PFSK-1 (cell line): ENCODE results near the gene EXOC4.

Source experiments
- FOXP2 ChIP-seq: optimal IDR thresholded peaks from 2 replicates; pipeline ENCODE3; 2011; ENCODE audit warnings: borderline replicate concordance, control low read depth, inconsistent platforms; ENCODE audit not compliant: insufficient read depth; ENCODE audit errors: extremely low read length, extremely low read depth
- TAF1 ChIP-seq: IDR thresholded peaks from 2 replicates; pipeline ENCODE4 v1.6.1; 2012; ENCODE audit warnings: low read length, control low read depth, borderline replicate concordance; ENCODE audit not compliant: insufficient read depth
- TF ChIP-seq, protein P1 (sequence below), 2 experiments: IDR thresholded peaks; 2 replicates each; pipeline versions ENCODE4 v1.6.1 to v1.8.0; 2011 to 2012; ENCODE audit warnings: low read depth in 2 of 2, low read length in 2 of 2, control low read depth in 1 of 2, inconsistent platforms in 1 of 2, mild to moderate bottlenecking in 1 of 2, moderate library complexity in 1 of 2; ENCODE audit not compliant: insufficient read depth in 1 of 2

GRCh38 chr7:133501771-133502170 lies 248.9 kb downstream of the EXOC4 start:
- TF ChIP-seq, protein P1, sequence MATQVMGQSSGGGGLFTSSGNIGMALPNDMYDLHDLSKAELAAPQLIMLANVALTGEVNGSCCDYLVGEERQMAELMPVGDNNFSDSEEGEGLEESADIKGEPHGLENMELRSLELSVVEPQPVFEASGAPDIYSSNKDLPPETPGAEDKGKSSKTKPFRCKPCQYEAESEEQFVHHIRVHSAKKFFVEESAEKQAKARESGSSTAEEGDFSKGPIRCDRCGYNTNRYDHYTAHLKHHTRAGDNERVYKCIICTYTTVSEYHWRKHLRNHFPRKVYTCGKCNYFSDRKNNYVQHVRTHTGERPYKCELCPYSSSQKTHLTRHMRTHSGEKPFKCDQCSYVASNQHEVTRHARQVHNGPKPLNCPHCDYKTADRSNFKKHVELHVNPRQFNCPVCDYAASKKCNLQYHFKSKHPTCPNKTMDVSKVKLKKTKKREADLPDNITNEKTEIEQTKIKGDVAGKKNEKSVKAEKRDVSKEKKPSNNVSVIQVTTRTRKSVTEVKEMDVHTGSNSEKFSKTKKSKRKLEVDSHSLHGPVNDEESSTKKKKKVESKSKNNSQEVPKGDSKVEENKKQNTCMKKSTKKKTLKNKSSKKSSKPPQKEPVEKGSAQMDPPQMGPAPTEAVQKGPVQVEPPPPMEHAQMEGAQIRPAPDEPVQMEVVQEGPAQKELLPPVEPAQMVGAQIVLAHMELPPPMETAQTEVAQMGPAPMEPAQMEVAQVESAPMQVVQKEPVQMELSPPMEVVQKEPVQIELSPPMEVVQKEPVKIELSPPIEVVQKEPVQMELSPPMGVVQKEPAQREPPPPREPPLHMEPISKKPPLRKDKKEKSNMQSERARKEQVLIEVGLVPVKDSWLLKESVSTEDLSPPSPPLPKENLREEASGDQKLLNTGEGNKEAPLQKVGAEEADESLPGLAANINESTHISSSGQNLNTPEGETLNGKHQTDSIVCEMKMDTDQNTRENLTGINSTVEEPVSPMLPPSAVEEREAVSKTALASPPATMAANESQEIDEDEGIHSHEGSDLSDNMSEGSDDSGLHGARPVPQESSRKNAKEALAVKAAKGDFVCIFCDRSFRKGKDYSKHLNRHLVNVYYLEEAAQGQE (IDR thresholded peaks at IDR 0.05; ENCODE audit: insufficient read depth in 1 of 2, low read depth in 2 of 2, low read length in 2 of 2), result no peak
- TF ChIP-seq TAF1 (no peak), FOXP2 (no peak)
